ENCODE measurements around the gene DHRS7. TPM values are rescaled to one million over a fixed set of nuclear protein-coding genes. Genes with fewer than 3 reads are reported as not detected.

Gene DHRS7
- total and polyA plus RNA-seq, 2 experiments from 2014 or later: 39.3 to 39.4 TPM

- Histone ChIP-seq H3K79me2 (replicated peaks; ENCODE audit: insufficient read depth) (no peaks in the 10 kb centered on the region), H3K4me1 (ENCODE audit: insufficient read depth) (no peaks in the 10 kb centered on the region), H3K27me3 (ENCODE audit: insufficient read depth) (no peaks in the 10 kb centered on the region), H3F3A (replicated peaks; ENCODE audit: low read depth) (no peaks in the 10 kb centered on the region), H3K9me2 (ENCODE audit: insufficient read depth) (no peaks in the 10 kb centered on the region), H3K27ac (ENCODE audit: low read depth) (no peak overlapping the region), H3K4me2 (no peak overlapping the region), H2AFZ (no peak overlapping the region), H3K36me3 (ENCODE audit: insufficient read depth) (peaks cover 16% of the 10 kb centered on the region), H4K20me1 (replicated peaks; ENCODE audit: insufficient read depth) (no peaks in the 10 kb centered on the region), H3K4me3 (no peak overlapping the region)
- no peak for DNase-seq (ENCODE audit: low spot score)
- no peak overlapping the region for H3K27ac Mint-ChIP-seq
- no peak overlapping the region for H3K4me3 Mint-ChIP-seq
- peaks cover 1% of the 10 kb centered on the region for H3K27me3 Mint-ChIP-seq (ENCODE audit: insufficient read depth, low read depth, poor library complexity)
- no peaks in the 10 kb centered on the region for H3K4me1 Mint-ChIP-seq
- H3K9me3 Mint-ChIP-seq: no peaks in the 10 kb centered on the region
- TF ChIP-seq ZNF331 (CRISPR knock-in tag; IDR thresholded peaks at IDR 0.05; ENCODE audit: low read depth) (no peak), EZH2phosphoT487 (IDR thresholded peaks at IDR 0.05; ENCODE audit: unreplicated experiment) (no peak), ZNF114 (CRISPR knock-in tag; IDR thresholded peaks at IDR 0.05) (no peak), ETS1 (IDR thresholded peaks at IDR 0.05) (no peak), JUNB (IDR thresholded peaks at IDR 0.05; ENCODE audit: unreplicated experiment) (no peak), NANOG (IDR thresholded peaks at IDR 0.05; ENCODE audit: borderline replicate concordance) (no peak), STAT1 (IDR thresholded peaks at IDR 0.05; ENCODE audit: unreplicated experiment) (no peak), CREB1 (CRISPR knock-in tag; IDR thresholded peaks at IDR 0.05; ENCODE audit: low read depth) (no peak), EZH2 (IDR thresholded peaks at IDR 0.05; ENCODE audit: low read depth, unreplicated experiment) (no peak), CTCF (conservative IDR thresholded peaks at IDR 0.05; ENCODE audit: low read depth in 2 of 2) (no peak), REST (IDR thresholded peaks at IDR 0.05; ENCODE audit: unreplicated experiment) (no peak), POLR2AphosphoS5 (IDR thresholded peaks at IDR 0.05; ENCODE audit: low read depth) (no peak), ZNF462 (CRISPR knock-in tag; IDR thresholded peaks at IDR 0.05) (no peak)
- ATAC-seq: no peak
- peaks cover 46% of the 10 kb centered on the region for H3K36me3 Mint-ChIP-seq (ENCODE audit: low read depth)
Measured at GRCh38 chr14:60125918-60126317, 39.3 kb downstream of the DHRS7 start.
